ENCODE data around the gene MRPS30.

MRPS30 gene

GRCh38 chr5:44794371-44794770 lies 14.4 kb upstream of the MRPS30 start:
- Histone ChIP-seq H3K27me3 (ENCODE audit: insufficient read depth, poor library complexity, severe bottlenecking) (no peaks in the 10 kb centered on the region), H3K27ac (ENCODE audit: poor library complexity, severe bottlenecking) (no peak overlapping the region), H3K4me1 (ENCODE audit: insufficient read depth, poor library complexity, severe bottlenecking) (no peaks in the 10 kb centered on the region), H3K4me3 (ENCODE audit: severe bottlenecking) (no peak overlapping the region), H3K36me3 (ENCODE audit: low read depth) (no peaks in the 10 kb centered on the region), H3K9me3 (ENCODE audit: severe bottlenecking) (peaks cover 5% of the 10 kb centered on the region)
- no peak for DNase-seq (ENCODE audit: low spot score)
- no peak for ATAC-seq (ENCODE audit: low read depth)
- TF ChIP-seq, protein P1, sequence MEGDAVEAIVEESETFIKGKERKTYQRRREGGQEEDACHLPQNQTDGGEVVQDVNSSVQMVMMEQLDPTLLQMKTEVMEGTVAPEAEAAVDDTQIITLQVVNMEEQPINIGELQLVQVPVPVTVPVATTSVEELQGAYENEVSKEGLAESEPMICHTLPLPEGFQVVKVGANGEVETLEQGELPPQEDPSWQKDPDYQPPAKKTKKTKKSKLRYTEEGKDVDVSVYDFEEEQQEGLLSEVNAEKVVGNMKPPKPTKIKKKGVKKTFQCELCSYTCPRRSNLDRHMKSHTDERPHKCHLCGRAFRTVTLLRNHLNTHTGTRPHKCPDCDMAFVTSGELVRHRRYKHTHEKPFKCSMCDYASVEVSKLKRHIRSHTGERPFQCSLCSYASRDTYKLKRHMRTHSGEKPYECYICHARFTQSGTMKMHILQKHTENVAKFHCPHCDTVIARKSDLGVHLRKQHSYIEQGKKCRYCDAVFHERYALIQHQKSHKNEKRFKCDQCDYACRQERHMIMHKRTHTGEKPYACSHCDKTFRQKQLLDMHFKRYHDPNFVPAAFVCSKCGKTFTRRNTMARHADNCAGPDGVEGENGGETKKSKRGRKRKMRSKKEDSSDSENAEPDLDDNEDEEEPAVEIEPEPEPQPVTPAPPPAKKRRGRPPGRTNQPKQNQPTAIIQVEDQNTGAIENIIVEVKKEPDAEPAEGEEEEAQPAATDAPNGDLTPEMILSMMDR (IDR thresholded peaks at IDR 0.05; ENCODE audit: poor library complexity, severe bottlenecking) = no peak

GRCh38 chr5:44795496-44795895 lies 13.3 kb upstream of the MRPS30 start:
- DNase-seq (ENCODE audit: low spot score) (no peak), ATAC-seq (ENCODE audit: low read depth) (no peak)
- no peaks in the 10 kb centered on the region for H3K36me3 ChIP-seq (ENCODE audit: low read depth)
- H3K4me3 ChIP-seq (ENCODE audit: severe bottlenecking) = no peak overlapping the region
- peaks cover 5% of the 10 kb centered on the region for H3K9me3 ChIP-seq (ENCODE audit: severe bottlenecking)
- H3K4me1 ChIP-seq (ENCODE audit: insufficient read depth, poor library complexity, severe bottlenecking) = no peaks in the 10 kb centered on the region
- H3K27ac ChIP-seq (ENCODE audit: poor library complexity, severe bottlenecking) = no peak overlapping the region
- TF ChIP-seq, protein P1 (IDR thresholded peaks at IDR 0.05; ENCODE audit: poor library complexity, severe bottlenecking) = no peak
- H3K27me3 ChIP-seq (ENCODE audit: insufficient read depth, poor library complexity, severe bottlenecking) = no peaks in the 10 kb centered on the region

- H3K9me3 ChIP-seq (ENCODE audit: severe bottlenecking) = peaks cover 5% of the 10 kb centered on the region
- no peak for ATAC-seq (ENCODE audit: low read depth)
- TF ChIP-seq, protein P1 (IDR thresholded peaks at IDR 0.05; ENCODE audit: poor library complexity, severe bottlenecking) = no peak
These were observed 10.9 kb upstream of the MRPS30 start for GRCh38 chr5:44797841-44798240.

GRCh38 chr5:44801992-44802391 lies 6.8 kb upstream of the MRPS30 start:
- Histone ChIP-seq H3K9me3 (ENCODE audit: severe bottlenecking) (no peaks in the 10 kb centered on the region), H3K27ac (ENCODE audit: poor library complexity, severe bottlenecking) (no peak overlapping the region), H3K4me1 (ENCODE audit: insufficient read depth, poor library complexity, severe bottlenecking) (peaks cover under 1% of the 10 kb centered on the region), H3K36me3 (ENCODE audit: low read depth) (no peaks in the 10 kb centered on the region), H3K4me3 (ENCODE audit: severe bottlenecking) (no peak overlapping the region), H3K27me3 (ENCODE audit: insufficient read depth, poor library complexity, severe bottlenecking) (no peaks in the 10 kb centered on the region)
- TF ChIP-seq, protein P1 (IDR thresholded peaks at IDR 0.05; ENCODE audit: poor library complexity, severe bottlenecking) = no peak
- ATAC-seq (ENCODE audit: low read depth) = no peak
- no peak for DNase-seq (ENCODE audit: low spot score)

More at GRCh38 chr5:44797841-44798240, 10.9 kb upstream of the MRPS30 start:
- DNase-seq (ENCODE audit: low spot score) = no peak
- Histone ChIP-seq H3K4me1 (ENCODE audit: insufficient read depth, poor library complexity, severe bottlenecking) (no peaks in the 10 kb centered on the region), H3K4me3 (ENCODE audit: severe bottlenecking) (no peak overlapping the region), H3K27me3 (ENCODE audit: insufficient read depth, poor library complexity, severe bottlenecking) (no peaks in the 10 kb centered on the region), H3K36me3 (ENCODE audit: low read depth) (no peaks in the 10 kb centered on the region), H3K27ac (ENCODE audit: poor library complexity, severe bottlenecking) (no peak overlapping the region)

GRCh38 chr5:44806608-44807007 lies 2.1 kb upstream of the MRPS30 start:
- no peak overlapping the region for H3K27ac ChIP-seq (ENCODE audit: poor library complexity, severe bottlenecking)
- peaks cover 28% of the 10 kb centered on the region for H3K4me1 ChIP-seq (ENCODE audit: insufficient read depth, poor library complexity, severe bottlenecking)
- DNase-seq (ENCODE audit: low spot score) = no peak
- no peaks in the 10 kb centered on the region for H3K9me3 ChIP-seq (ENCODE audit: severe bottlenecking)
- TF ChIP-seq, protein P1 (IDR thresholded peaks at IDR 0.05; ENCODE audit: poor library complexity, severe bottlenecking) = no peak
- no peak overlapping the region for H3K4me3 ChIP-seq (ENCODE audit: severe bottlenecking)
- no peak for ATAC-seq (ENCODE audit: low read depth)
- H3K36me3 ChIP-seq (ENCODE audit: low read depth) = peaks cover 21% of the 10 kb centered on the region
- H3K27me3 ChIP-seq (ENCODE audit: insufficient read depth, poor library complexity, severe bottlenecking) = no peaks in the 10 kb centered on the region
